WTC11 (cell line): Measurements from ENCODE around the gene NRP2. TPM values are rescaled to one million over a fixed set of nuclear protein-coding genes. Genes with fewer than 3 reads are reported as not detected.

Experiments used
- ATAC-seq: fragments of 200-7000 bp; cut with Tn5 transposase; 2 replicates; pipeline ENCODE4 v1.10.0; 2021; ENCODE audit warnings: mild to moderate bottlenecking, moderate library complexity
- CTCF ChIA-PET: fragments of 300-600 bp; sonication (Branson Sonifier 250); formaldehyde crosslinking; loops from one replicate; lab custom pipeline; 2021; ENCODE audit warnings: antibody characterized with exemption; lab: Charles Lee
- POLR2A ChIA-PET: fragments of 350-600 bp; sonication (Branson Sonifier 250); formaldehyde crosslinking; loops from one replicate; lab custom pipeline; 2021; ENCODE audit warnings: antibody characterized with exemption; lab: Charles Lee
- DNase-seq: peaks from one replicate; pipeline ENCODE4 v3.0.0; 2021; ENCODE audit warnings: low spot score
- H3K27ac Mint-ChIP-seq: 2 replicates; pipeline ENCODE4 v1.8.0; 2021; ENCODE audit warnings: mixed read lengths
- H3K27me3 Mint-ChIP-seq: 2 replicates; pipeline ENCODE4 v1.8.0; 2021; ENCODE audit warnings: low read depth, mild to moderate bottlenecking, moderate library complexity, mixed read lengths
- H3K36me3 Mint-ChIP-seq: 2 replicates; pipeline ENCODE4 v1.8.0; 2021; ENCODE audit warnings: mixed read lengths
- H3K4me1 Mint-ChIP-seq: 2 replicates; pipeline ENCODE4 v1.8.0; 2022; ENCODE audit warnings: mixed read lengths
- H3K4me3 Mint-ChIP-seq: 2 replicates; pipeline ENCODE4 v1.8.0; 2021; ENCODE audit warnings: mild to moderate bottlenecking, moderate library complexity, mixed read lengths
- H3K9me3 Mint-ChIP-seq: 2 replicates; pipeline ENCODE4 v1.8.0; 2021; ENCODE audit warnings: mixed read lengths
- ATF1 ChIP-seq: sonication (generic); formaldehyde crosslinking; IDR thresholded peaks from 2 replicates; pipeline ENCODE4 v1.8.1; 2023; ENCODE audit warnings: mild to moderate bottlenecking, moderate library complexity, missing genetic modification reagents
- FOXJ3 ChIP-seq: sonication (generic); formaldehyde crosslinking; IDR thresholded peaks from 2 replicates; pipeline ENCODE4 v1.9.0; 2021; ENCODE audit warnings: missing genetic modification reagents, mild to moderate bottlenecking, borderline replicate concordance
- HMGA2 ChIP-seq: fragments of 250-450 bp; sonication (Bioruptor Pico); IDR thresholded peaks from 2 replicates; pipeline ENCODE4 v1.4.0; 2021; ENCODE audit warnings: mild to moderate bottlenecking, moderate library complexity
- NR1H2 ChIP-seq: sonication (generic); formaldehyde crosslinking; IDR thresholded peaks from 2 replicates; pipeline ENCODE4 v1.9.0; 2021; ENCODE audit warnings: mild to moderate bottlenecking, moderate library complexity, missing genetic modification reagents
- NR2C2 ChIP-seq: sonication (generic); formaldehyde crosslinking; IDR thresholded peaks from 2 replicates; pipeline ENCODE4 v1.8.0; 2022; ENCODE audit warnings: mild to moderate bottlenecking, missing genetic modification reagents
- OVOL2 ChIP-seq: fragments of 250-450 bp; sonication (Bioruptor Pico); IDR thresholded peaks from 2 replicates; pipeline ENCODE4 v1.9.0; 2021; ENCODE audit warnings: mild to moderate bottlenecking, borderline replicate concordance
- PRRX2 ChIP-seq: fragments of 250-450 bp; sonication (Bioruptor Pico); IDR thresholded peaks from 2 replicates; pipeline ENCODE4 v1.8.0; 2021; ENCODE audit warnings: mild to moderate bottlenecking
- SMAD4 ChIP-seq: sonication (generic); formaldehyde crosslinking; IDR thresholded peaks from 2 replicates; pipeline ENCODE4 v1.8.0; 2022; ENCODE audit warnings: mild to moderate bottlenecking, missing genetic modification reagents
- SP1 ChIP-seq: sonication (generic); formaldehyde crosslinking; conservative IDR thresholded peaks from 2 replicates; pipeline ENCODE4 v1.8.1; 2022; ENCODE audit warnings: missing genetic modification reagents
- TEAD1 ChIP-seq: sonication (generic); formaldehyde crosslinking; IDR thresholded peaks from 2 replicates; pipeline ENCODE4 v1.8.0; 2022; ENCODE audit warnings: mild to moderate bottlenecking, missing genetic modification reagents
- ZNF232 ChIP-seq: sonication (generic); formaldehyde crosslinking; IDR thresholded peaks from 2 replicates; pipeline ENCODE4 v1.8.0; 2022; ENCODE audit warnings: mild to moderate bottlenecking, missing genetic modification reagents
- ZNF317 ChIP-seq: sonication (generic); formaldehyde crosslinking; IDR thresholded peaks from 2 replicates; pipeline ENCODE4 v1.8.1; 2023; ENCODE audit warnings: low read depth, mild to moderate bottlenecking, moderate library complexity, missing genetic modification reagents, borderline replicate concordance
- total RNA-seq: library from RNA; stranded (reverse); gene quantifications from 3 replicates; pipeline ENCODE4 v1.2.3, GENCODE V29; 2021
- TF ChIP-seq, protein P1 (sequence below): sonication (generic); formaldehyde crosslinking; IDR thresholded peaks from 2 replicates; pipeline ENCODE4 v1.8.1; 2023; ENCODE audit warnings: mild to moderate bottlenecking, missing genetic modification reagents
- TF ChIP-seq, protein P2 (sequence below): sonication (generic); formaldehyde crosslinking; IDR thresholded peaks from 2 replicates; pipeline ENCODE4 v1.8.1; 2022; ENCODE audit warnings: mild to moderate bottlenecking, missing genetic modification reagents, moderate library complexity, borderline replicate concordance
- TF ChIP-seq, protein P3 (sequence below): fragments of 200-600 bp; IDR thresholded peaks from 2 replicates; pipeline ENCODE4 v1.8.0; 2022; ENCODE audit warnings: antibody characterized with exemption
- TF ChIP-seq, protein P4 (sequence below): fragments of 250-450 bp; sonication (Bioruptor Pico); IDR thresholded peaks from 2 replicates; pipeline ENCODE4 v1.9.0; 2021; ENCODE audit warnings: mild to moderate bottlenecking
- TF ChIP-seq, protein P5 (sequence below): sonication (generic); formaldehyde crosslinking; IDR thresholded peaks from 2 replicates; pipeline ENCODE4 v1.8.1; 2023; ENCODE audit warnings: mild to moderate bottlenecking, moderate library complexity, missing genetic modification reagents
- TF ChIP-seq, protein P6 (sequence below): sonication (generic); formaldehyde crosslinking; IDR thresholded peaks from 2 replicates; pipeline ENCODE4 v1.8.0; 2022; ENCODE audit warnings: mild to moderate bottlenecking, missing genetic modification reagents
- TF ChIP-seq, protein P7 (sequence below): sonication (generic); formaldehyde crosslinking; IDR thresholded peaks from 2 replicates; pipeline ENCODE4 v1.8.1; 2022; ENCODE audit warnings: mild to moderate bottlenecking, moderate library complexity, missing genetic modification reagents
- TF ChIP-seq, protein P8 (sequence below): sonication (generic); formaldehyde crosslinking; IDR thresholded peaks from 2 replicates; pipeline ENCODE4 v1.8.0; 2023; ENCODE audit warnings: missing genetic modification reagents
- TF ChIP-seq, protein P9 (sequence below): sonication (generic); formaldehyde crosslinking; IDR thresholded peaks from 2 replicates; pipeline ENCODE4 v1.8.1; 2023; ENCODE audit warnings: mild to moderate bottlenecking, missing genetic modification reagents, moderate library complexity
- TF ChIP-seq, protein P10 (sequence below): sonication (generic); formaldehyde crosslinking; IDR thresholded peaks from 2 replicates; pipeline ENCODE4 v1.8.0; 2022; ENCODE audit warnings: mild to moderate bottlenecking, missing genetic modification reagents

The NRP2 gene
- total RNA-seq, 1 experiment from 2014 or later: 41.0 TPM

DNA sequence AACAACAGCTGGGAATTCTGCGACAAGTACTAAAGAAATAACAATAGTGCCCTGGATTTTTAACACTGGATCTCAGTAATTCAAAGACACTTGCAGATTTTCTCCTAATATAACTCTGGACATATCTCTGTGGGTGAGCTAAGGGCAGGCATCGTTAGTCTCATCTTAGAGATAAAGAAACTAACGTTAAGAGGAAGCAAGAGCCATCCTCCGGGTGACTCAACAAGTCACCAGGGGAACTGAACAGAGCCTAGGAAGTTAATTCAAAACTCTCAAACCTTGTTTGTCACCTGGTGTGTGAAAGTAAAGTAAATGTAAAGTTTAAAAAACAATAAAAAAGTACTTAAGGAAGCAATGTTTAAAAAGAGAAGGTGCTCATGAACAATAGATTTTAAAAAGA, 41.6 kb upstream of the NRP2 start:
- no peak for TF ChIP-seq ZNF317 (CRISPR knock-in tag)
- TF ChIP-seq, protein P1, sequence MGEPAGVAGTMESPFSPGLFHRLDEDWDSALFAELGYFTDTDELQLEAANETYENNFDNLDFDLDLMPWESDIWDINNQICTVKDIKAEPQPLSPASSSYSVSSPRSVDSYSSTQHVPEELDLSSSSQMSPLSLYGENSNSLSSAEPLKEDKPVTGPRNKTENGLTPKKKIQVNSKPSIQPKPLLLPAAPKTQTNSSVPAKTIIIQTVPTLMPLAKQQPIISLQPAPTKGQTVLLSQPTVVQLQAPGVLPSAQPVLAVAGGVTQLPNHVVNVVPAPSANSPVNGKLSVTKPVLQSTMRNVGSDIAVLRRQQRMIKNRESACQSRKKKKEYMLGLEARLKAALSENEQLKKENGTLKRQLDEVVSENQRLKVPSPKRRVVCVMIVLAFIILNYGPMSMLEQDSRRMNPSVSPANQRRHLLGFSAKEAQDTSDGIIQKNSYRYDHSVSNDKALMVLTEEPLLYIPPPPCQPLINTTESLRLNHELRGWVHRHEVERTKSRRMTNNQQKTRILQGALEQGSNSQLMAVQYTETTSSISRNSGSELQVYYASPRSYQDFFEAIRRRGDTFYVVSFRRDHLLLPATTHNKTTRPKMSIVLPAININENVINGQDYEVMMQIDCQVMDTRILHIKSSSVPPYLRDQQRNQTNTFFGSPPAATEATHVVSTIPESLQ (CRISPR knock-in tag): no peak
- TF ChIP-seq, protein P2, sequence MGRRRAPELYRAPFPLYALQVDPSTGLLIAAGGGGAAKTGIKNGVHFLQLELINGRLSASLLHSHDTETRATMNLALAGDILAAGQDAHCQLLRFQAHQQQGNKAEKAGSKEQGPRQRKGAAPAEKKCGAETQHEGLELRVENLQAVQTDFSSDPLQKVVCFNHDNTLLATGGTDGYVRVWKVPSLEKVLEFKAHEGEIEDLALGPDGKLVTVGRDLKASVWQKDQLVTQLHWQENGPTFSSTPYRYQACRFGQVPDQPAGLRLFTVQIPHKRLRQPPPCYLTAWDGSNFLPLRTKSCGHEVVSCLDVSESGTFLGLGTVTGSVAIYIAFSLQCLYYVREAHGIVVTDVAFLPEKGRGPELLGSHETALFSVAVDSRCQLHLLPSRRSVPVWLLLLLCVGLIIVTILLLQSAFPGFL: no peak
- TF ChIP-seq, protein P3, sequence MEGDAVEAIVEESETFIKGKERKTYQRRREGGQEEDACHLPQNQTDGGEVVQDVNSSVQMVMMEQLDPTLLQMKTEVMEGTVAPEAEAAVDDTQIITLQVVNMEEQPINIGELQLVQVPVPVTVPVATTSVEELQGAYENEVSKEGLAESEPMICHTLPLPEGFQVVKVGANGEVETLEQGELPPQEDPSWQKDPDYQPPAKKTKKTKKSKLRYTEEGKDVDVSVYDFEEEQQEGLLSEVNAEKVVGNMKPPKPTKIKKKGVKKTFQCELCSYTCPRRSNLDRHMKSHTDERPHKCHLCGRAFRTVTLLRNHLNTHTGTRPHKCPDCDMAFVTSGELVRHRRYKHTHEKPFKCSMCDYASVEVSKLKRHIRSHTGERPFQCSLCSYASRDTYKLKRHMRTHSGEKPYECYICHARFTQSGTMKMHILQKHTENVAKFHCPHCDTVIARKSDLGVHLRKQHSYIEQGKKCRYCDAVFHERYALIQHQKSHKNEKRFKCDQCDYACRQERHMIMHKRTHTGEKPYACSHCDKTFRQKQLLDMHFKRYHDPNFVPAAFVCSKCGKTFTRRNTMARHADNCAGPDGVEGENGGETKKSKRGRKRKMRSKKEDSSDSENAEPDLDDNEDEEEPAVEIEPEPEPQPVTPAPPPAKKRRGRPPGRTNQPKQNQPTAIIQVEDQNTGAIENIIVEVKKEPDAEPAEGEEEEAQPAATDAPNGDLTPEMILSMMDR: no peak
- no peak for TF ChIP-seq SP1 (CRISPR knock-in tag)
- TF ChIP-seq NR1H2: no peak
- TF ChIP-seq, protein P4, sequence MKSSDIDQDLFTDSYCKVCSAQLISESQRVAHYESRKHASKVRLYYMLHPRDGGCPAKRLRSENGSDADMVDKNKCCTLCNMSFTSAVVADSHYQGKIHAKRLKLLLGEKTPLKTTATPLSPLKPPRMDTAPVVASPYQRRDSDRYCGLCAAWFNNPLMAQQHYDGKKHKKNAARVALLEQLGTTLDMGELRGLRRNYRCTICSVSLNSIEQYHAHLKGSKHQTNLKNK (CRISPR knock-in tag): no peak
- TF ChIP-seq, protein P5, sequence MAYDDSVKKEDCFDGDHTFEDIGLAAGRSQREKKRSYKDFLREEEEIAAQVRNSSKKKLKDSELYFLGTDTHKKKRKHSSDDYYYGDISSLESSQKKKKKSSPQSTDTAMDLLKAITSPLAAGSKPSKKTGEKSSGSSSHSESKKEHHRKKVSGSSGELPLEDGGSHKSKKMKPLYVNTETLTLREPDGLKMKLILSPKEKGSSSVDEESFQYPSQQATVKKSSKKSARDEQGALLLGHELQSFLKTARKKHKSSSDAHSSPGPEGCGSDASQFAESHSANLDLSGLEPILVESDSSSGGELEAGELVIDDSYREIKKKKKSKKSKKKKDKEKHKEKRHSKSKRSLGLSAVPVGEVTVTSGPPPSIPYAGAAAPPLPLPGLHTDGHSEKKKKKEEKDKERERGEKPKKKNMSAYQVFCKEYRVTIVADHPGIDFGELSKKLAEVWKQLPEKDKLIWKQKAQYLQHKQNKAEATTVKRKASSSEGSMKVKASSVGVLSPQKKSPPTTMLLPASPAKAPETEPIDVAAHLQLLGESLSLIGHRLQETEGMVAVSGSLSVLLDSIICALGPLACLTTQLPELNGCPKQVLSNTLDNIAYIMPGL (CRISPR knock-in tag): no peak
- TF ChIP-seq, protein P6, sequence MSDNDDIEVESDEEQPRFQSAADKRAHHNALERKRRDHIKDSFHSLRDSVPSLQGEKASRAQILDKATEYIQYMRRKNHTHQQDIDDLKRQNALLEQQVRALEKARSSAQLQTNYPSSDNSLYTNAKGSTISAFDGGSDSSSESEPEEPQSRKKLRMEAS (CRISPR knock-in tag): no peak
- no peak for TF ChIP-seq SMAD4 (CRISPR knock-in tag)
- peaks cover 10% of the 10 kb centered on the region for H3K9me3 Mint-ChIP-seq
- H3K4me3 Mint-ChIP-seq: no peak overlapping the region
- ATAC-seq: no peak
- CTCF ChIA-PET: interaction anchor here (0.7 to 1.5 kb wide), 2 partner anchors 35 to 158 kb away, joined by 3 to 5 read pairs; no protein-coding TSS in a partner anchor
- POLR2A ChIA-PET: no interaction called here
- H3K4me1 Mint-ChIP-seq: peaks cover 38% of the 10 kb centered on the region
- H3K27ac Mint-ChIP-seq: peak overlapping the region; percentile 30; the same call in 1 of the 2 replicates
- H3K27me3 Mint-ChIP-seq: no peaks in the 10 kb centered on the region
- DNase-seq: no peak
- H3K36me3 Mint-ChIP-seq: peaks cover 7% of the 10 kb centered on the region; the same call in 1 of the 2 replicates

DNA sequence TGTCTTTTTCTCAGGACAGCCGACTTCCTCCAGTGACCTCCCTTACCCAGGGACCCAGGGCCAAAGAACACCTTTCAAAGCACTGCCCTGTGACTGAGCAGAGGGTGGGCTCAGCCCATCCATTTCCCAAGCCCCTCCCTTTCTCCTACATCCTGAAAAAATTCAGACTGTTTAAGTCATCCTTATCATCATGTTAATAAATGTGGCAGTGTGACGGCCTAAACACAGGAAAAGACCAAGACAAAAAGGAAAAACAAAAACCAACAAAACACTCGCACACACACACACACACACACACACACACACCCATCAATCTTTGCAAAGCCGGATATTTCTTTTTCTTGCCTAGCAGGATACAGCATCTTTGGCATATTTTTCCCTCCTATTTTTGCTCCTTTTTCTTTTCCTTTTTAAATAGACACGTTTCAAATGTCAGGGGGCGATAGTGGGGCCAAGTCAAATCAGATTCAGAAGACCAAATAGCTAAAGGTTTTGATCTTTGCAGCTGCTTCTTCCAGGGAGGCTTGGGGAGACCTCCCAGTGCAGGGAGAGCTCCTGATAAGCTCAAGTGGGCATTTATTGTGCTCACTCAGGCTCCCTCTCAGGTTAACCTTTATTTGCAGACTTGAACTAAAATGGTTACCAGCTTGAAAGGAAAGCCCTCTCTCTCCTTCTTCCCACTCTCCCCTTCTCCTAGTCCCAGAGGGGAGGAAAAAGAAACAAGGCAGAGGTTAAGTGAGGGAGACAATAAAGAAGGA, 39.5 kb upstream of the NRP2 start:
- H3K27ac Mint-ChIP-seq: no peak overlapping the region
- ATAC-seq (peak; percentile 51), DNase-seq (no peak)
- H3K9me3 Mint-ChIP-seq: peaks cover 10% of the 10 kb centered on the region
- CTCF ChIA-PET: interaction anchor here (0.7 to 1.3 kb wide), 5 partner anchors 9 to 79 kb away, joined by 3 to 7 read pairs (median 4); no protein-coding TSS in a partner anchor
- POLR2A ChIA-PET: interaction anchor here (0.7 kb wide), 1 partner anchor 1522 kb away, joined by 5 read pairs; no protein-coding TSS in a partner anchor
- no peaks in the 10 kb centered on the region for H3K27me3 Mint-ChIP-seq
- peaks cover 49% of the 10 kb centered on the region for H3K4me1 Mint-ChIP-seq
- peaks cover 7% of the 10 kb centered on the region; the same call in 1 of the 2 replicates for H3K36me3 Mint-ChIP-seq
- H3K4me3 Mint-ChIP-seq: no peak overlapping the region
- TF ChIP-seq, protein P7, sequence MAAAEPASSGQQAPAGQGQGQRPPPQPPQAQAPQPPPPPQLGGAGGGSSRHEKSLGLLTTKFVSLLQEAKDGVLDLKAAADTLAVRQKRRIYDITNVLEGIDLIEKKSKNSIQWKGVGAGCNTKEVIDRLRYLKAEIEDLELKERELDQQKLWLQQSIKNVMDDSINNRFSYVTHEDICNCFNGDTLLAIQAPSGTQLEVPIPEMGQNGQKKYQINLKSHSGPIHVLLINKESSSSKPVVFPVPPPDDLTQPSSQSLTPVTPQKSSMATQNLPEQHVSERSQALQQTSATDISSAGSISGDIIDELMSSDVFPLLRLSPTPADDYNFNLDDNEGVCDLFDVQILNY (CRISPR knock-in tag): no peak
- TF ChIP-seq PRRX2 (CRISPR knock-in tag) (no peak), ZNF232 (CRISPR knock-in tag) (no peak), TEAD1 (CRISPR knock-in tag) (no peak), OVOL2 (no peak), FOXJ3 (CRISPR knock-in tag) (no peak), ATF1 (CRISPR knock-in tag) (no peak), NR2C2 (CRISPR knock-in tag) (no peak), HMGA2 (CRISPR knock-in tag) (no peak)
- TF ChIP-seq, protein P8, sequence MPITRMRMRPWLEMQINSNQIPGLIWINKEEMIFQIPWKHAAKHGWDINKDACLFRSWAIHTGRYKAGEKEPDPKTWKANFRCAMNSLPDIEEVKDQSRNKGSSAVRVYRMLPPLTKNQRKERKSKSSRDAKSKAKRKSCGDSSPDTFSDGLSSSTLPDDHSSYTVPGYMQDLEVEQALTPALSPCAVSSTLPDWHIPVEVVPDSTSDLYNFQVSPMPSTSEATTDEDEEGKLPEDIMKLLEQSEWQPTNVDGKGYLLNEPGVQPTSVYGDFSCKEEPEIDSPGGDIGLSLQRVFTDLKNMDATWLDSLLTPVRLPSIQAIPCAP: no peak
- TF ChIP-seq, protein P9, sequence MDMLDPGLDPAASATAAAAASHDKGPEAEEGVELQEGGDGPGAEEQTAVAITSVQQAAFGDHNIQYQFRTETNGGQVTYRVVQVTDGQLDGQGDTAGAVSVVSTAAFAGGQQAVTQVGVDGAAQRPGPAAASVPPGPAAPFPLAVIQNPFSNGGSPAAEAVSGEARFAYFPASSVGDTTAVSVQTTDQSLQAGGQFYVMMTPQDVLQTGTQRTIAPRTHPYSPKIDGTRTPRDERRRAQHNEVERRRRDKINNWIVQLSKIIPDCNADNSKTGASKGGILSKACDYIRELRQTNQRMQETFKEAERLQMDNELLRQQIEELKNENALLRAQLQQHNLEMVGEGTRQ: no peak
- TF ChIP-seq, protein P10, sequence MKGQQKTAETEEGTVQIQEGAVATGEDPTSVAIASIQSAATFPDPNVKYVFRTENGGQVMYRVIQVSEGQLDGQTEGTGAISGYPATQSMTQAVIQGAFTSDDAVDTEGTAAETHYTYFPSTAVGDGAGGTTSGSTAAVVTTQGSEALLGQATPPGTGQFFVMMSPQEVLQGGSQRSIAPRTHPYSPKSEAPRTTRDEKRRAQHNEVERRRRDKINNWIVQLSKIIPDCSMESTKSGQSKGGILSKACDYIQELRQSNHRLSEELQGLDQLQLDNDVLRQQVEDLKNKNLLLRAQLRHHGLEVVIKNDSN (CRISPR knock-in tag): no peak
- TF ChIP-seq, protein P6 (CRISPR knock-in tag): no peak
